Progenitor cell of endocrine pancreas (in vitro differentiated cells): Measurements from ENCODE around the gene RPL29. TPM values are rescaled to one million over a fixed set of nuclear protein-coding genes. Genes with fewer than 3 reads are reported as not detected.
A peak's percentile ranks its signal among the peaks of the same experiment; 100 is the strongest.

Source experiments
- DNase-seq: peaks from one replicate; pipeline ENCODE4 v3.0.0; 2021; ENCODE audit warnings: low spot score; ENCODE audit not compliant: unreplicated experiment
- H3K27ac Mint-ChIP-seq: 2 replicates; pipeline ENCODE4 v1.8.0; 2021; ENCODE audit warnings: mild to moderate bottlenecking, moderate library complexity, mixed read lengths
- H3K27me3 Mint-ChIP-seq: 2 replicates; pipeline ENCODE4 v1.8.0; 2021; ENCODE audit warnings: mixed read lengths
- H3K36me3 Mint-ChIP-seq: 2 replicates; pipeline ENCODE4 v1.8.0; 2022; ENCODE audit warnings: mixed read lengths; ENCODE audit not compliant: insufficient read depth
- H3K4me1 Mint-ChIP-seq: 2 replicates; pipeline ENCODE4 v1.8.0; 2021; ENCODE audit warnings: low read depth, mixed read lengths
- H3K4me3 Mint-ChIP-seq: 2 replicates; pipeline ENCODE4 v1.8.0; 2021; ENCODE audit warnings: low read depth, mild to moderate bottlenecking, moderate library complexity, mixed read lengths
- H3K9me3 Mint-ChIP-seq: 2 replicates; pipeline ENCODE4 v1.8.0; 2021; ENCODE audit warnings: low read depth, mixed read lengths
- total RNA-seq: library from RNA; stranded (reverse); gene quantifications from 2 replicates; pipeline ENCODE4 v1.2.1, GENCODE V29; 2021
- TF ChIP-seq, protein P1 (sequence below): fragments of 200-600 bp; sonication (generic); IDR thresholded peaks from one replicate; pipeline ENCODE4 v1.5.0; 2021; ENCODE audit warnings: antibody characterized with exemption, mild to moderate bottlenecking; ENCODE audit not compliant: unreplicated experiment

The RPL29 gene
- total RNA-seq, 1 donor from 2014 or later = 1,236 TPM

DNA sequence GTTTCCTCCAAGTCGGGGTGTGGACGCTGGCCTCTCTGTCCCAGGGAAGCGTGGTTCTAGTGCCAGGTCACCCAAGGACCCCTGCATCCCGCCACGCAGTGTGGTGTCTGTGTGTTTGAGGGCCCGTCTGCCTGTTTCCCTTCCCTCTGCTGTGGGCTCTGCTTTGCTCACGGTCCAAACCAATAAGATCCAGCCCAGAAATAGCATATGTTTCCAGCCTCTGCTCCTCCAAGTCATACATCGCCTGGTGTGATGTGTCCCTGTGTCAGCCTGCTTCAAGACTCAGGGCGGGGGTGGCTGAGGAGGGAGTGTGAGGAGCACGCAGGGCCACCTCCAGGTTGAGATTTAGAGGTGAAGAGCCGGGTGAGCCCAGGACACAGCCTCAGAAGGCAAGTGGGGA lies 21.9 kb upstream of the RPL29 start:
- no peaks in the 10 kb centered on the region for H3K9me3 Mint-ChIP-seq
- H3K4me1 Mint-ChIP-seq = no peaks in the 10 kb centered on the region
- H3K27me3 Mint-ChIP-seq = peaks cover 4% of the 10 kb centered on the region
- H3K27ac Mint-ChIP-seq = no peak overlapping the region
- TF ChIP-seq, protein P1, sequence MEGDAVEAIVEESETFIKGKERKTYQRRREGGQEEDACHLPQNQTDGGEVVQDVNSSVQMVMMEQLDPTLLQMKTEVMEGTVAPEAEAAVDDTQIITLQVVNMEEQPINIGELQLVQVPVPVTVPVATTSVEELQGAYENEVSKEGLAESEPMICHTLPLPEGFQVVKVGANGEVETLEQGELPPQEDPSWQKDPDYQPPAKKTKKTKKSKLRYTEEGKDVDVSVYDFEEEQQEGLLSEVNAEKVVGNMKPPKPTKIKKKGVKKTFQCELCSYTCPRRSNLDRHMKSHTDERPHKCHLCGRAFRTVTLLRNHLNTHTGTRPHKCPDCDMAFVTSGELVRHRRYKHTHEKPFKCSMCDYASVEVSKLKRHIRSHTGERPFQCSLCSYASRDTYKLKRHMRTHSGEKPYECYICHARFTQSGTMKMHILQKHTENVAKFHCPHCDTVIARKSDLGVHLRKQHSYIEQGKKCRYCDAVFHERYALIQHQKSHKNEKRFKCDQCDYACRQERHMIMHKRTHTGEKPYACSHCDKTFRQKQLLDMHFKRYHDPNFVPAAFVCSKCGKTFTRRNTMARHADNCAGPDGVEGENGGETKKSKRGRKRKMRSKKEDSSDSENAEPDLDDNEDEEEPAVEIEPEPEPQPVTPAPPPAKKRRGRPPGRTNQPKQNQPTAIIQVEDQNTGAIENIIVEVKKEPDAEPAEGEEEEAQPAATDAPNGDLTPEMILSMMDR = no peak
- no peak for DNase-seq
- H3K36me3 Mint-ChIP-seq = no peaks in the 10 kb centered on the region
- H3K4me3 Mint-ChIP-seq = no peak overlapping the region

DNA sequence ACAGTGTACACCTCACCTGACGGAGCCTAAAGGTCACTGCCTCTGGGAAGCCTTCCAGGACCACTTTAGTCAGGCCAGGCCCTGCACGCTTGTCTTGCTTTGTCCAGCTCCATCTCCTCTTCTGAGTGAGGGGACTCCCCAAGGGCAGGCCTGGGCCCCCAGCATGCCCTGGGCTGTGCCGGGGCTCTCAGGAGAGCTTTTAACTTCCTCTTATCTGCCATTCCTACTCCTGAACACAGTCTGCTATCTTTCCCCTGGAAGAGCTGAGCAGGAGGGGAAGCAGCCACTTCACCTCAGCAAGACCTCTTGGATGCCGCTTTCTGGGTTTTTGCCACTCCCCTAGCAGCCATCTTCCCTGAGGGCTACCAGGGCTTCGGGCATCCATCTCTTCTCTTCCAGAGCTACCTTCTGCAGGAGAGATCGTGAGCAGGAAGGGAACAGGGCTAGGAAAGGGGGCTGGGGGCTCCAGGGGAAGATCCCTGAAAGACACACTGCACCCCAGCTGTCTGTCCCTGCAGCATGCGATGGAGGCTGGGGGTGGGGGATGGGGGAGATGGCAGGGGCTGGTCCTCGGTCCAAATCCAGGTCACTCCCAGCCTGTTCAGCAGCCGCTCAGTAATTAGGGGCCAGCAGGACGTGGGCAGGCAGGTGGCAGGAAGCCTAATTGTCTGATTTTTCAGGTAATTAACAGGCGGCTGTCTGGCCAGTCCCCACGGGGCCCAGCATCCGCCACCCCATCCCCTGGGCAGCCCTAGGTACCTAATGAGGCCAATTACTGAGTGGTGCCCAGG lies 19.9 kb upstream of the RPL29 start:
- DNase-seq = no peak
- H3K9me3 Mint-ChIP-seq = no peaks in the 10 kb centered on the region
- TF ChIP-seq, protein P1 = no peak
- H3K4me1 Mint-ChIP-seq = no peaks in the 10 kb centered on the region
- H3K27me3 Mint-ChIP-seq = peaks cover 3% of the 10 kb centered on the region
- no peak overlapping the region for H3K4me3 Mint-ChIP-seq
- H3K27ac Mint-ChIP-seq = no peak overlapping the region
- no peaks in the 10 kb centered on the region for H3K36me3 Mint-ChIP-seq

DNA sequence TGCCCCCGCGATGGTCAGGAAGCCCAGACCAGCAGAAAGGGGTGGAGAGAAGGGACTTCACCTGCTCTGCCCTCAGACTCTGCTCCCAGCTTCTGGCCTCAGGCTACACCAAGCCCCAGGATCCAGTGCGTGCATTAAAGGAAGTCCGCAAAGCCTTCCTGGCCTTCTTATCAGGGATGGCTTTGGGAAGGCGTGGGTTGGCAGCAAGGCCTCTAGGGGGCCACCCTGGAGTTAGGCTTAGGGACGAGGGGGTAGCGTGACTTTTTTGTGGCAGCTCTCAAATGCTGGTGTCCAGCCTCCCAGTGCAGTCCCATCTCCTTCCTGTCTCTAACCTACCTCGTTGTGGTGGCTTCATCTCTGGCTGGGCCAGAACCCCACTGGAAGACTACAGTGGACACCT lies 18.9 kb upstream of the RPL29 start:
- Mint-ChIP-seq H3K4me3 (no peak overlapping the region), H3K27me3 (peaks cover 3% of the 10 kb centered on the region), H3K36me3 (no peaks in the 10 kb centered on the region), H3K9me3 (no peaks in the 10 kb centered on the region), H3K4me1 (no peaks in the 10 kb centered on the region), H3K27ac (no peak overlapping the region)
- TF ChIP-seq, protein P1 = peak; percentile 38
- no peak for DNase-seq

DNA sequence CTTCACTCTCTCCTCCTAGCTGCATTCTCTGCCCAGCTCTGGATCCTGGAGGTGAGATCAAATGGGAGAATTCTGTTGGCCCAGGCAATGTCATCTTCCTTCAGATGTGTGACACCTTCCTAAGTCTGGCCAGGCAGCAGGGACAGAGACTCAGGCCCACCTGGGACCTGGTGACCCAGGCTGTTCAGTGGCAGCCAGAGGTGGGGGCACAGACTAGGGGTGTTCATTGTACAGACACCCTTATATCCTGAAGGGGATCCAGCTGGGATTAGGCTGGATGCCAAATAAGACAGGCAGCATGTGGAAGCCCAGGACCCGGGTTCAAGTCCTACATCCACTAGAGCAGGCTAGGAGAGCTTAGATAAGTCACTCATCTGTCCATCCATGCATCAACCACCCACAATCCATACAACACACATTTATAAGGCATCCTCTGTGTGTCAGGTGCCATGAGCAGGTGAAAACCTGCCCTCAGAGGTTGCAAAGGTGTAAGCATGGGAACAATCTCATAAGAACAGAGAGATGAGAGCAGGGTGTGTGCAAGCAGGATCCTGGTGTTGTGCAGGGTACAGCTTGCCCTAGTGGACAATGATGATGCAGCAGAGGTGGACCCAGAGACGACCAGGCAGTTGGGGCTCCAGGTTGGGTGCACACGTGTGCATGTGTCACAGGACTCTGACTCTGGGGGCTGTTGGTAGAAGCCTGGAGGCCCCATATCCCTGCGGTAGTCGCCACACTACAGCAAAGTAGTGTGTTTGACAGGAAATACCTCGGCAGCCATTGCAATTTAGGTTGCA lies 18.3 kb upstream of the RPL29 start:
- no peak overlapping the region for H3K4me3 Mint-ChIP-seq
- TF ChIP-seq, protein P1 = no peak
- DNase-seq = no peak
- no peaks in the 10 kb centered on the region for H3K4me1 Mint-ChIP-seq
- H3K27ac Mint-ChIP-seq = no peak overlapping the region
- H3K9me3 Mint-ChIP-seq = no peaks in the 10 kb centered on the region
- peaks cover 3% of the 10 kb centered on the region for H3K27me3 Mint-ChIP-seq
- no peaks in the 10 kb centered on the region for H3K36me3 Mint-ChIP-seq

DNA sequence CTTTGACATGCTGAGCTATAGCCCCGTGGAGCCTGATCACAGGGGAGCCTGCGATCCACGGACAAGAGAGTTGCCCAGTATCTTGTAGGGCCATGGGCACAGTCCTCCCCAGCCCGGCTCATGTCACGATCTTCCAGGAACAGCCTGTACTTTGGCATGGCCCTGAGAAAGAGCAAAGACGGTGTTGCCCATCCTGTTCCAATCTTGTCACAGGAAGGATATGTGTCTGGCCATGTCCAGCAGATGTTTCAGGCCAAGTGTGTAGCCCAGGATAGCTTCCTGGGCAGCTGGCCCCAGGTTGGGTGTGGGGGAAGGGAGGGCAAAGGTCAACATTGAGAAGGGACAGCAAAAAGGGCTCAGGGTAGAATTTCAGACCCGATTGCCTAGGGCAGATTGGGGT lies 17.0 kb upstream of the RPL29 start:
- no peak for DNase-seq
- Mint-ChIP-seq H3K9me3 (no peaks in the 10 kb centered on the region), H3K27ac (no peak overlapping the region)

More for the DNA sequence above, 17.0 kb upstream of the RPL29 start:
- H3K36me3 Mint-ChIP-seq = no peaks in the 10 kb centered on the region
- TF ChIP-seq, protein P1 = no peak
- no peak overlapping the region for H3K4me3 Mint-ChIP-seq
- no peaks in the 10 kb centered on the region for H3K4me1 Mint-ChIP-seq
- peaks cover 3% of the 10 kb centered on the region for H3K27me3 Mint-ChIP-seq
